ENCODE measurements around the gene ZBTB7B.
A peak's percentile ranks its signal among the peaks of the same experiment; 100 is the strongest.

The ZBTB7B gene

DNA sequence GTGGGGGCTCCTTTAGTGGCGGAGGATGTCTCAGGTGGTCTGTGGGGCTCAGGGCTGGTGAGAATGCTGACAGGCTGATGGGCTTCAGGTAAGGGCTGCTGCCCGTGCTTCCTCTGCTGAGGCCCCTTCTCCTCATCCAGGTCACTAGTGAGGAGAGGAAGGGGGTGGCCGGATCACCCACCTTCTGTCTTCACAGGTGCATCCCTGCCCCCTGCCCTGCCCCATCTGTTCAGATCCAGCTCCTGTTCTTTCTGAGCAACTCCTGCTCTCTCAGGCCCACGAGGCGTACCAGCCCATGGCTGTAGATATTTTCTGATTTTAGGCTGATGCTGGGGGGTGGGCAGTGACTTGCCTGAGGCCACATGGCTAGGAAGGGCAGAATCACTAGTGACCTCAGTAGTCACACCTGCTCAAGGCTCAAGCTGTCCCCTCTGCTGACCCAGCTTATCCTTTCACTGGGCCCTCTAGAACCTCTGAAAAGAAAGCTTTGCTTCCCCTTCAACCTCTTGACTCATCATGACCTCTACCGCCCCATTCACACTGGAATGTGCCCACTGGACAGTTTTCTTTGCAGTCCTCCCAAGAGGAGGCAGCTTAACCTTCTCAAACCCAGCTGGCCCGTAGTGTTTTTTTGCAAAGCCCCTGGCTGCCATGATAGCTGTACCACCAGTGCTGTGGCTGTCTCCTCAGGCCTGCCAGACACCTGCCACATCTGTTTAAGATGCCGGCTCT is 16.2 kb downstream of the ZBTB7B start:
- peak overlapping the region; percentile 45 for H3K27ac Mint-ChIP-seq
- H3K4me1 Mint-ChIP-seq = peaks cover 36% of the 10 kb centered on the region
- H3K36me3 Mint-ChIP-seq = no peaks in the 10 kb centered on the region
- no peaks in the 10 kb centered on the region for H3K9me3 Mint-ChIP-seq
- H3K27me3 Mint-ChIP-seq = no peaks in the 10 kb centered on the region
- H3K4me3 Mint-ChIP-seq = no peak overlapping the region
- ATAC-seq (ENCODE audit: low read depth) (no peak), DNase-seq (ENCODE audit: low spot score in 2 of 2) (no peak)

- ATAC-seq (ENCODE audit: low read depth) (no peak), DNase-seq (ENCODE audit: low spot score in 2 of 2) (no peak)
- Mint-ChIP-seq H3K27ac (peak overlapping the region; percentile 45), H3K4me3 (peak overlapping the region; percentile 43), H3K36me3 (no peaks in the 10 kb centered on the region), H3K27me3 (no peaks in the 10 kb centered on the region), H3K4me1 (peaks cover 31% of the 10 kb centered on the region), H3K9me3 (no peaks in the 10 kb centered on the region)
Measured at GRCh38 chr1:155019377-155020245, 17.0 kb downstream of the ZBTB7B start.

DNA sequence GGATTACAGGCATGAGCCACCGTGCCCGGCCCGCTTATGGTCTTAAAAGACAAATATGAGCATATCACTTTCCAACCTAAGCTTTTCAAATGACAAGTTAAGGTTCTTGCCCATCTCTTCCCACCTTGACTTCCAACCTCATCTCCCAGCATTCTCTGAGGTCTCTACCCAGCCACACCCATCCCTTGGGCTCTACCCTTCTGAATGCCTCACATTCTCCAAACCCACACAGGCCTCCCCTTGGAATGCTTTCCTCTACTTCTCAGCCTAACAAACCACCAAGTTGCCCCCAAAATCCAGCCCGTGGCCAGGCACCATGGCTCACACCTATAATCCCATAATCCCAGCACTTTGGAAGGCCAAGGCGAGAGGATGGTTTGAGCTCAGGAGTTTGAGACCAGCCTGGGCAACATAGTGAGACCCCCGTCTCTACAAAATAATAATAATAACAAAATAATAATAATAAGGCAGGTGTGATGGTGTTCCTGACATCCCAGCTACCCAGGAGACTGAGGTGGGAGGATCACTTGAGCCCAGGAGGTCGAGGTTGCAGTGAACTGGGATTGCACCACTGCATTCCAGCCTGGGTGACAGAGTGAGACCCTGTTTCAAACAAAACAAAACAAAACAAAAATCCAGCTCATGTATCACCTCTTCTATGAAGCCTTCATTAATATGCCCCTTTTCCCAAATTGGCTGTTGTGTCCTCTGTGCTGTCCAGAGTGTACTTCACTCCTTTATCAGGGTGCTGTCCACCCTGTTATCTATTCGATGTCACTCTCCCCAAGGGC is 19.7 kb downstream of the ZBTB7B start:
- no peak overlapping the region for H3K27ac Mint-ChIP-seq
- H3K4me3 Mint-ChIP-seq = no peak overlapping the region
- no peaks in the 10 kb centered on the region for H3K9me3 Mint-ChIP-seq
- no peak for DNase-seq (ENCODE audit: low spot score in 2 of 2)
- H3K27me3 Mint-ChIP-seq = no peaks in the 10 kb centered on the region
- H3K4me1 Mint-ChIP-seq = peaks cover 16% of the 10 kb centered on the region
- ATAC-seq (ENCODE audit: low read depth) = no peak
- H3K36me3 Mint-ChIP-seq = no peaks in the 10 kb centered on the region

GRCh38 chr1:155022927-155023236 is 20.3 kb downstream of the ZBTB7B start:
- Mint-ChIP-seq H3K9me3 (no peaks in the 10 kb centered on the region), H3K4me3 (no peak overlapping the region)
- no peak for DNase-seq (ENCODE audit: low spot score in 2 of 2)

DNA sequence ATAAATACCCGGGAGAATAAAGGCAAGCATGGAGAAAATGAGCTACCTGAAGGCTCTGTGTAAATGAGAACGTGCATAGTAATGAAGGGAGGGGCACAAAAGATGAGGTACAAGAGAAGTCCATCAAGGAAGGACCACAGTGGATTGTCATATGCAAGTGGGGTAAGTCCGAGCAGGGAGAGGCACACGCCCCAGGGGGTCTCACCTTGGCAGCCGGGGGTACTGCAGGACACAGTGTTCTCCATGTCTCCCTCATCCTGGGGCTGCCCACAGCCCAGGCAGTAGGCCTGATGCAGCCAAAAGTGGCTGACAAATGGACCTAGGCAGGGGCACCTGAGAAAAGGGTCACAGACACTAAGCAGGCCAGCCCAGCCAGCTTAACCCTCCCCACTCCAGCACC is 21.0 kb downstream of the ZBTB7B start:
- ATAC-seq (ENCODE audit: low read depth) (no peak), DNase-seq (ENCODE audit: low spot score in 2 of 2) (no peak)
- H3K27ac Mint-ChIP-seq = no peak overlapping the region
- no peaks in the 10 kb centered on the region for H3K9me3 Mint-ChIP-seq
- no peaks in the 10 kb centered on the region for H3K36me3 Mint-ChIP-seq
- no peak overlapping the region for H3K4me3 Mint-ChIP-seq
- no peaks in the 10 kb centered on the region for H3K27me3 Mint-ChIP-seq
- H3K4me1 Mint-ChIP-seq = peaks cover 13% of the 10 kb centered on the region

More at GRCh38 chr1:155022927-155023236, 20.3 kb downstream of the ZBTB7B start:
- Mint-ChIP-seq H3K27me3 (no peaks in the 10 kb centered on the region), H3K4me1 (peaks cover 14% of the 10 kb centered on the region), H3K36me3 (no peaks in the 10 kb centered on the region), H3K27ac (no peak overlapping the region)
- no peak for ATAC-seq (ENCODE audit: low read depth)

GRCh38 chr1:155024315-155024714 is 21.7 kb downstream of the ZBTB7B start:
- ATAC-seq (ENCODE audit: low read depth) = no peak
- Mint-ChIP-seq H3K27ac (no peak overlapping the region), H3K36me3 (no peaks in the 10 kb centered on the region), H3K27me3 (no peaks in the 10 kb centered on the region), H3K4me3 (no peak overlapping the region), H3K4me1 (peaks cover 15% of the 10 kb centered on the region), H3K9me3 (no peaks in the 10 kb centered on the region)
- DNase-seq (ENCODE audit: low spot score in 2 of 2) = no peak

DNA sequence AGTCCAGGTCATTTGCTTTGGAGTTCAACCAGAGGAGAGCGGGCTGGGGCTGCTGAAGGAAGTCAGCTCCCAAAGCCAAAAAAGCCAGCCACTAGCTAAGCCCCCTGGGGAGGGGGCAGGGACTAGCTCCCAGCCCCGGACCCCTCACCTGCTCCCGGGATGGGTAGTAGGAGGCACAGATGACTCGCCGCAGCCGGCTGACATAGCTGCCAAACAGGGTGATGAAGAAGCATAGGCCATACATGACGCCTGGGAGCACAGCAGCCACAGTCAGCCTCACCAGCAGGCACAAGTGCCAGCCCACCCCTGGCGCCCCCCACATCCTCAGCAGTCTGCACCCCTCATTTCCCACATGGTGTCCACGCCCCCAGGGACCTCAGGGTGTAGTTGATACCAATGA is 23.6 kb downstream of the ZBTB7B start:
- DNase-seq (ENCODE audit: low spot score in 2 of 2) (no peak), ATAC-seq (ENCODE audit: low read depth) (no peak)
- no peaks in the 10 kb centered on the region for H3K27me3 Mint-ChIP-seq
- H3K27ac Mint-ChIP-seq = no peak overlapping the region
- peaks cover 8% of the 10 kb centered on the region for H3K4me1 Mint-ChIP-seq
- no peaks in the 10 kb centered on the region for H3K9me3 Mint-ChIP-seq
- H3K36me3 Mint-ChIP-seq = no peaks in the 10 kb centered on the region
- H3K4me3 Mint-ChIP-seq = no peak overlapping the region

- peaks cover 4% of the 10 kb centered on the region for H3K4me1 Mint-ChIP-seq
- H3K36me3 Mint-ChIP-seq = no peaks in the 10 kb centered on the region
- no peaks in the 10 kb centered on the region for H3K27me3 Mint-ChIP-seq
- DNase-seq (ENCODE audit: low spot score in 2 of 2) (no peak), ATAC-seq (ENCODE audit: low read depth) (no peak)
- H3K27ac Mint-ChIP-seq = no peak overlapping the region
- H3K9me3 Mint-ChIP-seq = no peaks in the 10 kb centered on the region
- H3K4me3 Mint-ChIP-seq = no peak overlapping the region
Measured at GRCh38 chr1:155026588-155026987, 24.0 kb downstream of the ZBTB7B start.

GRCh38 chr1:155029513-155030242 is 27.1 kb downstream of the ZBTB7B start:
- no peaks in the 10 kb centered on the region for H3K9me3 Mint-ChIP-seq
- H3K4me3 Mint-ChIP-seq = no peak overlapping the region
- DNase-seq (ENCODE audit: low spot score in 2 of 2) (no peak), ATAC-seq (ENCODE audit: low read depth) (no peak)
- H3K27ac Mint-ChIP-seq = no peak overlapping the region
- peaks cover 3% of the 10 kb centered on the region for H3K4me1 Mint-ChIP-seq
- H3K27me3 Mint-ChIP-seq = peaks cover 2% of the 10 kb centered on the region
- no peaks in the 10 kb centered on the region for H3K36me3 Mint-ChIP-seq

DNA sequence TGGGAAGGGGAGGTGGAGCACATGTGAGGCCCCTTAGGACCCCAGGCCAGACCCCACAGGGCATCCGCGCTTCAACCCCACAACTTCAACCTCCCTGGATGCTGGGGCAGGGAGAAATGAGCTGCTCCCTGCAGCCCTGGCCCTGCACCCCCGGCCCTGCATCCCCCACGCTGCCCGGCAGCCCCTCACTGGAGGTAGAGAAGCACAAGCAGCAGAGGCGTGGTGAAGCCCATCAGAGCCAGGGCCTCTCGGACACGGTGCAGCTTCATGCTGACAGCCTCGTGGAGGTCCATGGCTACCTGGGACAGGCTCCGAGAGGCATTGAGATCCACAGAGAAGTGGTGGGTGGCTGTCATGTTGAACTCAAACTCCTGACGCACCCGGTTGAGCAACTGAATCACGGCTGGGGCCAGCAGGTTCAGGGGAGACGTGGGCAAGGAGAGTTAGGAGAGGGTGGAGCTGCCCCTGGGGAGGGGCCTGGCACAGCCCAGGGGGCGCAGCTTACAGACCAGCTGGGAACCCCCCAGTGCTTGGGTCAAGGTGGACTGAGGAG is 27.7 kb downstream of the ZBTB7B start:
- no peaks in the 10 kb centered on the region for H3K36me3 Mint-ChIP-seq
- no peak overlapping the region for H3K4me3 Mint-ChIP-seq
- no peak overlapping the region for H3K27ac Mint-ChIP-seq
- no peak for ATAC-seq (ENCODE audit: low read depth)
- H3K9me3 Mint-ChIP-seq = no peaks in the 10 kb centered on the region
- H3K4me1 Mint-ChIP-seq = peaks cover 3% of the 10 kb centered on the region
- peaks cover 2% of the 10 kb centered on the region for H3K27me3 Mint-ChIP-seq
- no peak for DNase-seq (ENCODE audit: low spot score in 2 of 2)

- ATAC-seq (ENCODE audit: low read depth) (no peak), DNase-seq (ENCODE audit: low spot score in 2 of 2) (no peak)
- Mint-ChIP-seq H3K4me3 (no peak overlapping the region), H3K27ac (no peak overlapping the region), H3K9me3 (no peaks in the 10 kb centered on the region), H3K36me3 (no peaks in the 10 kb centered on the region), H3K4me1 (peaks cover 3% of the 10 kb centered on the region), H3K27me3 (peaks cover 2% of the 10 kb centered on the region)
Measured at GRCh38 chr1:155030899-155031298, 28.3 kb downstream of the ZBTB7B start.

DNA sequence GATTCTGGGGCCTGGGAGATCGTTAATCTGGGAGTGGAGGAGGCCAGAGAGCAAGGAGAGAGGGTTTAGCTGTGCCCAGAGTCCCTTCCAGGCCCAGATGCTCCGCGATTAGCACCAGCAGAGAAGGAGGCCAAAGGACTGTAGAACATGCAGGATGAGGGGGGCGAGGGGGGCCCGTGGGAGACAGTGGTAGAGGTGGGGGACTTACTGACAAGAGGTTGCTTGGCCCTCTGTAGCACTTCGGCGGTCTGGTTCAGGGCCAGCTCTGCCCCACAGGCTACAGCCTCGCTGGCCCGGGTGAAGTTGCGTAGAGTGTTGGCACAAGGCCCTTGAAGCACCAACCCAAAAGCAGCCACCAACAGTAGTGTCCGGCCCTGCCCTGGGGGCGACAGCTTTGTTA is 30.3 kb downstream of the ZBTB7B start:
- H3K27me3 Mint-ChIP-seq = peaks cover 2% of the 10 kb centered on the region
- DNase-seq (ENCODE audit: low spot score in 2 of 2) (no peak), ATAC-seq (ENCODE audit: low read depth) (no peak)
- H3K4me1 Mint-ChIP-seq = peaks cover 3% of the 10 kb centered on the region
- no peaks in the 10 kb centered on the region for H3K36me3 Mint-ChIP-seq
- no peak overlapping the region for H3K27ac Mint-ChIP-seq
- H3K4me3 Mint-ChIP-seq = no peak overlapping the region
- no peaks in the 10 kb centered on the region for H3K9me3 Mint-ChIP-seq

- Mint-ChIP-seq H3K27me3 (peaks cover 5% of the 10 kb centered on the region), H3K9me3 (no peaks in the 10 kb centered on the region), H3K27ac (no peak within 1 kb of the TSS), H3K36me3 (no peaks in the 10 kb centered on the region), H3K4me3 (no peak within 1 kb of the TSS), H3K4me1 (peaks cover 4% of the 10 kb centered on the region)
- DNase-seq (ENCODE audit: low spot score in 2 of 2) = no peak
- ATAC-seq (ENCODE audit: low read depth) = no peak
Measured at GRCh38 chr1:155033524-155033923, 30.9 kb downstream of the ZBTB7B start, which contains the start of the genes DCST1 and DCST2. TSS of gene DCST1 (plus strand) at chr1:155033824. CDS start at chr1:155034037, 213 bp downstream. TSS of gene DCST2 (minus strand) at chr1:155033781. CDS start at chr1:155033701, 80 bp downstream.
